ENCODE measurements around the gene PLCXD1.
"Not testable (repeated sequence)": the region's sequence is repeated elsewhere in the genome, so short reads cannot be mapped to it uniquely, and the experiment has no call there.

GRCh38 chrX:330141-330725 lies 49.1 kb downstream of the PLCXD1 start:
- TF ChIP-seq CTCF (IDR thresholded peaks at IDR 0.05; ENCODE audit: low read length); EZH2 (IDR thresholded peaks at IDR 0.05; ENCODE audit: borderline replicate concordance, low read length): not testable (repeated sequence)
